ENCODE results near the gene SAMD4A.

SAMD4A gene

DNA sequence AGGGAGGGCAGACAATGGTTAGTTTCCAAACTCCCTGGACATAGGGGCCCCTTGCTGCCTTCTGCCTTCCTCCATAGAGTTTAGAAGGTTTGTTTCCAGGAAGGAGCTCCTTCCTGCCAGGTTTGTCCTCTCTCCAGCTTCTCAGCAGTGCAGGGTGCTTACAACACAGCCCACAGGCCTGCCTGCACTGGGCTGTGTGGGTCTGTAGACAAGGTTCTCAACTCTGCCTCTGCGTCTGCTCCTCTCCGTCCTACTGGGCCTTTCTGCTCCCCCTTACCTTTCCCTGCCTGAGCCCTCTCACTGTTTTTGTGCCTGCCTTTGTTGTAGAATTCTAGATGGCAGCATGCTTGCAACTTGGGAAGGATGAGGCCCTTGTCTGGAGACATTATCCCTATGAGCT is 124.0 kb downstream of the SAMD4A start:
- DNase-seq (ENCODE audit: low spot score) = no peak
- Histone ChIP-seq H3K4me3 (no peak overlapping the region), H3K27ac (peak overlapping the region; percentile 32 to 57)
- TF ChIP-seq, protein P1, sequence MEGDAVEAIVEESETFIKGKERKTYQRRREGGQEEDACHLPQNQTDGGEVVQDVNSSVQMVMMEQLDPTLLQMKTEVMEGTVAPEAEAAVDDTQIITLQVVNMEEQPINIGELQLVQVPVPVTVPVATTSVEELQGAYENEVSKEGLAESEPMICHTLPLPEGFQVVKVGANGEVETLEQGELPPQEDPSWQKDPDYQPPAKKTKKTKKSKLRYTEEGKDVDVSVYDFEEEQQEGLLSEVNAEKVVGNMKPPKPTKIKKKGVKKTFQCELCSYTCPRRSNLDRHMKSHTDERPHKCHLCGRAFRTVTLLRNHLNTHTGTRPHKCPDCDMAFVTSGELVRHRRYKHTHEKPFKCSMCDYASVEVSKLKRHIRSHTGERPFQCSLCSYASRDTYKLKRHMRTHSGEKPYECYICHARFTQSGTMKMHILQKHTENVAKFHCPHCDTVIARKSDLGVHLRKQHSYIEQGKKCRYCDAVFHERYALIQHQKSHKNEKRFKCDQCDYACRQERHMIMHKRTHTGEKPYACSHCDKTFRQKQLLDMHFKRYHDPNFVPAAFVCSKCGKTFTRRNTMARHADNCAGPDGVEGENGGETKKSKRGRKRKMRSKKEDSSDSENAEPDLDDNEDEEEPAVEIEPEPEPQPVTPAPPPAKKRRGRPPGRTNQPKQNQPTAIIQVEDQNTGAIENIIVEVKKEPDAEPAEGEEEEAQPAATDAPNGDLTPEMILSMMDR (IDR thresholded peaks at IDR 0.05) = no peak

DNA sequence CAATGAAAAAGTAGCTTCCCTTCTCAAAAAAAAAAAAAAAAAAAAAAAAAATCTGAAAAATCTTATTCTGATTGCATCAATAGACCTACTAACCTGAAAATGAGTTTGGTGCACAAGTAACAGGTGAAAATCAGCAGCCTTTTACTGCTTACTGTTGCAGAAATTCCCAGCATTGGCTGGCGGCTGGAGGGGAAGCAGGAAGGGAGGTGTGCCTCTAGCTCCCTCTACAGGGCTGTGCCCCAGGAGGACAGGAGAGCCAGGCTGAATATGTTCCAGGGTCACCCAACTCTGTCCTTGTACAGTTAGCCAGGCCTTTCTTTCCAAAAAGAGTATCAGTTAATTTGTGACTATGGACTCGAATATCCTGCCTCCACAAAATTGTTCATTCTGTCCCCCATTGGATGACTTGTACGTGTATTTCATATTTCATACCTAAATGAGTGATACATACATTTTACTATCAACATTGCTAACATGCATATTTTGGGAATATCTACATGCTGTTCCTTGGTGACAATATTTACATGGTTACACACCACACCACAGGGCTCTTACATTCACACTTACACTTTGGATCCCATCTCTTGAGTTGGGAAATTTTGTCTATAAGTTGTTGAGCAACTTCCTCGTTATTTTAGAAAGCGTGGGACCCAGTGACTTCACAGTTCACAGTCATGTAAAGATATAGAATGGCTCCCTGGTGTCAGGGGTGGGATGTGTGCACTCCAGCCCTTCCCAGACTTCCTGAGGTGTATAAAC is 124.8 kb downstream of the SAMD4A start:
- no peak overlapping the region for H3K4me3 ChIP-seq
- peak; percentile 85 for DNase-seq (ENCODE audit: low spot score)
- TF ChIP-seq, protein P1 (IDR thresholded peaks at IDR 0.05) = peak; percentile 84
- H3K27ac ChIP-seq = peak overlapping the region; percentile 13 to 57

DNA sequence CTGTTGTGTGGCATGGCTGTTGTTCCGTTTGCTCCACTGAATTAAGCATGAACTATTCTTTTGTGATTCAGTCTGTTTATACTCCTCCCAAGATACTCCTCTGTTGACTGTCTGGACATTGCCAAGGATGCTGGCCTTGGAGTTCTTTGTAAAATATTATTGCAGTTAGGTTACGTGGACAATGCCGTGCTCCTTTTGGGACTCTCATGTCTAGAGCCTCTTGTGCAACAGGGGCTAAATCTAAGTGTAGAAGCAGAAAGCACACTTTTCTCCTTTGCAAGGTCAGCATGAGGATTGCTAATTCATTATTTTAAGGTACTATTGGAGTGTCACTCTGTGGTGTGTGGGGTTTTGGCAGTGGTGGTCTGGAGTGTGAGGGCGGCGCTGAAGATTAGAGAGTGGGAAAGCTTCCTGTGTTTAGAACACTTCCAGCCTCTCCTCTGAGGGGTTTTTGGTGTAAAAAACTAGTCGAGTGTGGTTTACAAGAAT is 125.4 kb downstream of the SAMD4A start:
- TF ChIP-seq, protein P1 (IDR thresholded peaks at IDR 0.05) = no peak
- Histone ChIP-seq H3K27ac (peak overlapping the region in 1 of 2 donors; percentile 13), H3K4me3 (no peak overlapping the region)
- DNase-seq (ENCODE audit: low spot score) = no peak

DNA sequence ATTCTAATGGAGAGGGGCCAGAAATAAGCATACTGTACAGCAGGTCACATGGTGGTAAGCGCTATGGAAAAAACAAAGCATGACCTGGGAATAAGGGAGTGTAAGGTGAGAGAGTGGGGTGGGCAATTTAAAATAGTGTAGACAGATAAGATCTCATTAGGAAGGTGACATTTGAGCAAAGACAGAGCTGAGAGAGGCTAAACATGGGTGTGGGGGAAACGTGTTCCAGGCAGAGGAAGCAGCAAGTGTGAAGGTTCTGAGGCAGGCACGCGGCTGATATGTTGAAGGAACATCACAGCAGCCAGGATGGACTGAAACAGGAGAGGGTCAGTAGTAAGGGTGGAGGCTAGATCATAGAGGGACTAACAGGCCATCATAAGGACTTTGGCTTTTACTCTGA is 126.8 kb downstream of the SAMD4A start:
- no peak overlapping the region for H3K27ac ChIP-seq
- H3K4me3 ChIP-seq = no peak overlapping the region
- no peak for DNase-seq (ENCODE audit: low spot score)

DNA sequence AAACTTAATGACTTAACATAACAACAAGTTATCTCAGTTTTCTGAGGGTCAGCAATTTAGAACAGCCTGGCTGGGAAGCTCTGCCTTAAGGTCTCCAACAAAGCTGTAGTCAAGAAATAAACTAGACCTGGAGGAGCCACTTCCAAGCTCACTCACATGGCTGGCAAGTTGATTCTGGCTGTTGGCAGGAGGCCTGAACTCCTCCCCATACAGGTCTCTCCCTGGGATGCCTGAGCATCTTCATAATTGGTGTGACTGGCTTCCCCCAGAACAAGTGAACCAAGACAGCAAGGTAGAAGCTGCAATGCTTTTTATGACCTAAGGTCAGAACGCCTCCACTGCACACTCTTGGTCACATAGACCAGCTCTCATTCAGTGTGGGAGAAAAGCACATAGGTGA is 128.3 kb downstream of the SAMD4A start:
- DNase-seq (ENCODE audit: low spot score) = no peak
- no peak overlapping the region for H3K4me3 ChIP-seq
- TF ChIP-seq, protein P1 (IDR thresholded peaks at IDR 0.05) = no peak
- no peak overlapping the region for H3K27ac ChIP-seq

More for the DNA sequence above, 126.8 kb downstream of the SAMD4A start:
- TF ChIP-seq, protein P1 (IDR thresholded peaks at IDR 0.05) = no peak

DNA sequence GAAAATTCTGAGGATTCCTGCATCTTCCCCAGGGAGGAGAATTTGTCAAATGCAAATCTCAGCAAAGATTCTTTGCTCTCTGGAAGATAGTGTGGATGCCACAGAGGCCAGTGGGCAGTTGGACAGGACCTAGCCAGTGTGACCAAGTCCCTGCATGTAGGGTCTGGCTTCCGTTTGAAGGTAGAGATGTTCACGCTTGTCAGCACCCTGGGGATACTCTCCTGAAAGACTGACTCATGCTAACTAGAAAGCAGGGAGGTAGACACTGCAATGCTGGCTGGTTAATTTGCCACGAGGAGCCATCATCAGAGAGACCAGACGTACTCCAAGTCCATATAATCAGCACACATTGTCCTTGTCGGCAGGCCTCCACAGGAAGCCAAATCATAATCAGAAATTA is 130.1 kb downstream of the SAMD4A start:
- TF ChIP-seq, protein P1 (IDR thresholded peaks at IDR 0.05) = no peak
- H3K27ac ChIP-seq = peak overlapping the region in 1 of 2 donors; percentile 38
- DNase-seq (ENCODE audit: low spot score) = no peak
- H3K4me3 ChIP-seq = no peak overlapping the region

DNA sequence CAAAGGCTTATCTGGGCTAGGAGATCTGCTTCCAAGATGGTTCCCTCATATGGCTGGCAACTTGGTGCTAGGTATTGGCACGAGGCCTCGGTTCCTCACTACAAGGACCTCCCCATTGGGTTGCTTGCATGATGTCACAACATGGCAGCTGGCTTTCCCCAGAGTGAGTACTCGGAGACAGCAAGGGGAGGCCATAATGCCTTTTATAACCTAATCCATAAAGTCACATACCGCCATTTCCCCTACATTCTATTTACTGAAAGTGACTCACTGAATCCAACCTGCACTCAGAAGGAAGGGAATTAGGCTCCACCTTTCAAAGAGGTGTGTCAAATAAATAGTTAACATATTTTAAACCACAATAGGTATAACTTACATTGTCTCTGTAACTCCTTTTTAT is 130.9 kb downstream of the SAMD4A start:
- Histone ChIP-seq H3K4me3 (no peak overlapping the region), H3K27ac (peak overlapping the region in 1 of 2 donors; percentile 38)
- no peak for DNase-seq (ENCODE audit: low spot score)
- TF ChIP-seq, protein P1 (IDR thresholded peaks at IDR 0.05) = no peak

All from coronary artery (tissue), 2 donors.